Erythroblast (primary cell): Measurements from ENCODE around the gene OR56A5.

Experiments
- DNase-seq, 2 experiments: peaks; one replicate each; lab custom pipeline; 2025; lab: John Stamatoyannopoulos, UW
- GATA1 ChIP-seq: IDR thresholded peaks from 2 replicates; pipeline ENCODE4 v1.6.1; 2011; ENCODE audit warnings: low read depth, mild to moderate bottlenecking, control low read depth, low read length, moderate library complexity
- POLR2A ChIP-seq: IDR thresholded peaks from 2 replicates; pipeline ENCODE4 v1.6.1; 2011; ENCODE audit warnings: mild to moderate bottlenecking, low read length

Gene OR56A5

GRCh38 chr11:5968394-5968793, at the start of gene OR56A5:
Gene OR56A5 (minus strand): TSS chr11:5968494. CDS start chr11:5968494, 0 bp downstream.
- no peak for TF ChIP-seq POLR2A
- TF ChIP-seq GATA1: no peak
- DNase-seq: no peak

- no peak for TF ChIP-seq POLR2A
- DNase-seq: no peak
Observed at GRCh38 chr11:6013042-6013441, 44.7 kb upstream of the OR56A5 start.

GRCh38 chr11:6012035-6012668, 43.9 kb upstream of the OR56A5 start:
- no peak for TF ChIP-seq GATA1
- no peak for TF ChIP-seq POLR2A
- DNase-seq: no peak

GRCh38 chr11:6006846-6007245, 38.6 kb upstream of the OR56A5 start, which contains the start of gene OR56A4:
Gene OR56A4 (minus strand): TSS chr11:6006946. CDS start chr11:6002992, 3,954 bp downstream.
- no peak for TF ChIP-seq GATA1
- TF ChIP-seq POLR2A: no peak
- DNase-seq: no peak

GRCh38 chr11:6006395-6006794, 38.1 kb upstream of the OR56A5 start:
- TF ChIP-seq POLR2A: no peak
- TF ChIP-seq GATA1: no peak
- DNase-seq: no peak

- TF ChIP-seq POLR2A (no peak), GATA1 (no peak)
- no peak for DNase-seq
Observed at GRCh38 chr11:6002202-6002699, 34.0 kb upstream of the OR56A5 start.

- DNase-seq: no peak
- TF ChIP-seq GATA1 (no peak), POLR2A (no peak)
Observed at GRCh38 chr11:5994791-5995190, 26.5 kb upstream of the OR56A5 start.

GRCh38 chr11:5992604-5993251, 24.4 kb upstream of the OR56A5 start:
- DNase-seq: peak; percentile 14 to 31
- TF ChIP-seq GATA1 (no peak), POLR2A (no peak)

GRCh38 chr11:5992150-5992549, 23.9 kb upstream of the OR56A5 start:
- no peak for TF ChIP-seq GATA1
- TF ChIP-seq POLR2A: no peak
- DNase-seq: no peak

GRCh38 chr11:5989203-5989602, 20.9 kb upstream of the OR56A5 start:
- TF ChIP-seq GATA1: no peak
- no peak for TF ChIP-seq POLR2A

GRCh38 chr11:5986885-5987284, 18.6 kb upstream of the OR56A5 start, which contains the start of gene OR52L1:
Gene OR52L1 (minus strand): TSS chr11:5986985. CDS start chr11:5986930, 55 bp downstream.
- TF ChIP-seq GATA1 (no peak), POLR2A (no peak)
- no peak for DNase-seq

More at GRCh38 chr11:5989203-5989602, 20.9 kb upstream of the OR56A5 start:
- DNase-seq: no peak

- TF ChIP-seq POLR2A (no peak), GATA1 (no peak)
- no peak for DNase-seq
Observed at GRCh38 chr11:5983443-5983842, 15.1 kb upstream of the OR56A5 start.

- TF ChIP-seq GATA1 (no peak), POLR2A (no peak)
- DNase-seq: no peak
Observed at GRCh38 chr11:5973530-5973929, 5.2 kb upstream of the OR56A5 start.

- DNase-seq: no peak
- TF ChIP-seq POLR2A (no peak), GATA1 (no peak)
Observed at GRCh38 chr11:5967708-5968107, 586 bp downstream of the OR56A5 start.
